ENCODE measurements around the gene MRPL51.

MRPL51 gene

GRCh38 chr12:6536894-6537579, 44.0 kb upstream of the MRPL51 start:
- H3K27me3 ChIP-seq (ENCODE audit: control insufficient read depth in 1 of 2, insufficient read depth in 2 of 2, low read length in 2 of 2), result no peaks in the 10 kb centered on the region
- H3K9me3 ChIP-seq (ENCODE audit: control insufficient read depth in 2 of 2, low read length in 2 of 2), result no peaks in the 10 kb centered on the region
- H3K27ac ChIP-seq (ENCODE audit: low read length), result peak overlapping the region; percentile 93
- peaks cover 32 to 35% of the 10 kb centered on the region in 2 donors for H3K36me3 ChIP-seq (ENCODE audit: control insufficient read depth in 2 of 2, insufficient read depth in 2 of 2, low read length in 2 of 2)
- no peak overlapping the region for H3K4me3 ChIP-seq (ENCODE audit: low read length in 2 of 2)
- peaks cover 80% of the 10 kb centered on the region for H3K4me1 ChIP-seq (ENCODE audit: control insufficient read depth, insufficient read depth, low read length)
- H3K9ac ChIP-seq (ENCODE audit: low read length in 2 of 2), result no peak overlapping the region

- Histone ChIP-seq H3K27me3 (ENCODE audit: control insufficient read depth in 1 of 2, insufficient read depth in 2 of 2, low read length in 2 of 2) (no peaks in the 10 kb centered on the region), H3K36me3 (ENCODE audit: control insufficient read depth in 2 of 2, insufficient read depth in 2 of 2, low read length in 2 of 2) (peaks cover 32 to 35% of the 10 kb centered on the region in 2 donors), H3K9ac (ENCODE audit: low read length in 2 of 2) (peak overlapping the region; percentile 91 to 93), H3K9me3 (ENCODE audit: control insufficient read depth in 2 of 2, low read length in 2 of 2) (no peaks in the 10 kb centered on the region), H3K4me1 (ENCODE audit: control insufficient read depth, insufficient read depth, low read length) (peaks cover 74% of the 10 kb centered on the region), H3K4me3 (ENCODE audit: low read length in 2 of 2) (peak overlapping the region; percentile 71 to 92), H3K27ac (ENCODE audit: low read length) (peak overlapping the region; percentile 93)
Measured at GRCh38 chr12:6535960-6536847, 43.1 kb upstream of the MRPL51 start.

- Histone ChIP-seq H3K36me3 (ENCODE audit: control insufficient read depth in 2 of 2, insufficient read depth in 2 of 2, low read length in 2 of 2) (peaks cover 33 to 35% of the 10 kb centered on the region in 2 donors), H3K9me3 (ENCODE audit: control insufficient read depth in 2 of 2, low read length in 2 of 2) (no peaks in the 10 kb centered on the region), H3K4me3 (ENCODE audit: low read length in 2 of 2) (peak overlapping the region; percentile 71 to 92), H3K9ac (ENCODE audit: low read length in 2 of 2) (peak overlapping the region; percentile 91 to 93), H3K27me3 (ENCODE audit: control insufficient read depth in 1 of 2, insufficient read depth in 2 of 2, low read length in 2 of 2) (no peaks in the 10 kb centered on the region), H3K4me1 (ENCODE audit: control insufficient read depth, insufficient read depth, low read length) (peaks cover 68% of the 10 kb centered on the region), H3K27ac (ENCODE audit: low read length) (peak overlapping the region; percentile 93)
Measured at GRCh38 chr12:6535697-6535946, 42.6 kb upstream of the MRPL51 start.

GRCh38 chr12:6534945-6535696, 42.1 kb upstream of the MRPL51 start:
- H3K27ac ChIP-seq (ENCODE audit: low read length), result peak overlapping the region; percentile 93
- H3K36me3 ChIP-seq (ENCODE audit: control insufficient read depth in 2 of 2, insufficient read depth in 2 of 2, low read length in 2 of 2), result peaks cover 38 to 40% of the 10 kb centered on the region in 2 donors
- no peaks in the 10 kb centered on the region for H3K27me3 ChIP-seq (ENCODE audit: control insufficient read depth in 1 of 2, insufficient read depth in 2 of 2, low read length in 2 of 2)
- H3K4me1 ChIP-seq (ENCODE audit: control insufficient read depth, insufficient read depth, low read length), result peaks cover 63% of the 10 kb centered on the region
- no peaks in the 10 kb centered on the region for H3K9me3 ChIP-seq (ENCODE audit: control insufficient read depth in 2 of 2, low read length in 2 of 2)
- peak overlapping the region; percentile 91 to 93 for H3K9ac ChIP-seq (ENCODE audit: low read length in 2 of 2)
- H3K4me3 ChIP-seq (ENCODE audit: low read length in 2 of 2), result peak overlapping the region; percentile 71 to 92

- H3K4me1 ChIP-seq (ENCODE audit: control insufficient read depth, insufficient read depth, low read length), result peaks cover 58% of the 10 kb centered on the region
- peak overlapping the region; percentile 71 to 92 for H3K4me3 ChIP-seq (ENCODE audit: low read length in 2 of 2)
- H3K9ac ChIP-seq (ENCODE audit: low read length in 2 of 2), result peak overlapping the region; percentile 91 to 93
- H3K27me3 ChIP-seq (ENCODE audit: control insufficient read depth in 1 of 2, insufficient read depth in 2 of 2, low read length in 2 of 2), result no peaks in the 10 kb centered on the region
- no peaks in the 10 kb centered on the region for H3K9me3 ChIP-seq (ENCODE audit: control insufficient read depth in 2 of 2, low read length in 2 of 2)
- H3K36me3 ChIP-seq (ENCODE audit: control insufficient read depth in 2 of 2, insufficient read depth in 2 of 2, low read length in 2 of 2), result peaks cover 36 to 39% of the 10 kb centered on the region in 2 donors
- H3K27ac ChIP-seq (ENCODE audit: low read length), result peak overlapping the region; percentile 93
Measured at GRCh38 chr12:6534695-6534944, 41.6 kb upstream of the MRPL51 start.

GRCh38 chr12:6533923-6534694, 41.0 kb upstream of the MRPL51 start, which contains the start of gene GAPDH:
TSS of gene GAPDH (plus strand) at chr12:6534517. CDS start at chr12:6534833, 316 bp downstream.
- Histone ChIP-seq H3K27me3 (ENCODE audit: control insufficient read depth in 1 of 2, insufficient read depth in 2 of 2, low read length in 2 of 2) (no peaks in the 10 kb centered on the region), H3K9ac (ENCODE audit: low read length in 2 of 2) (peak within 1 kb of the TSS; percentile 91 to 93), H3K4me3 (ENCODE audit: low read length in 2 of 2) (peak within 1 kb of the TSS; percentile 80 to 92), H3K4me1 (ENCODE audit: control insufficient read depth, insufficient read depth, low read length) (peaks cover 57% of the 10 kb centered on the region), H3K27ac (ENCODE audit: low read length) (peak within 1 kb of the TSS; percentile 93), H3K36me3 (ENCODE audit: control insufficient read depth in 2 of 2, insufficient read depth in 2 of 2, low read length in 2 of 2) (peaks cover 36 to 41% of the 10 kb centered on the region in 2 donors), H3K9me3 (ENCODE audit: control insufficient read depth in 2 of 2, low read length in 2 of 2) (no peaks in the 10 kb centered on the region)

- H3K4me3 ChIP-seq (ENCODE audit: low read length in 2 of 2), result peak overlapping the region; percentile 80 to 92
- H3K9me3 ChIP-seq (ENCODE audit: control insufficient read depth in 2 of 2, low read length in 2 of 2), result no peaks in the 10 kb centered on the region
- peaks cover 57% of the 10 kb centered on the region for H3K4me1 ChIP-seq (ENCODE audit: control insufficient read depth, insufficient read depth, low read length)
- peak overlapping the region; percentile 93 for H3K27ac ChIP-seq (ENCODE audit: low read length)
- peak overlapping the region; percentile 79 to 93 for H3K9ac ChIP-seq (ENCODE audit: low read length in 2 of 2)
- H3K36me3 ChIP-seq (ENCODE audit: control insufficient read depth in 2 of 2, insufficient read depth in 2 of 2, low read length in 2 of 2), result peaks cover 38 to 44% of the 10 kb centered on the region in 2 donors
- no peaks in the 10 kb centered on the region for H3K27me3 ChIP-seq (ENCODE audit: control insufficient read depth in 1 of 2, insufficient read depth in 2 of 2, low read length in 2 of 2)
Measured at GRCh38 chr12:6533653-6533922, 40.5 kb upstream of the MRPL51 start.

- H3K36me3 ChIP-seq (ENCODE audit: control insufficient read depth in 2 of 2, insufficient read depth in 2 of 2, low read length in 2 of 2), result peaks cover 37 to 43% of the 10 kb centered on the region in 2 donors
- no peaks in the 10 kb centered on the region for H3K27me3 ChIP-seq (ENCODE audit: control insufficient read depth in 1 of 2, insufficient read depth in 2 of 2, low read length in 2 of 2)
- peak overlapping the region; percentile 93 for H3K27ac ChIP-seq (ENCODE audit: low read length)
- H3K4me3 ChIP-seq (ENCODE audit: low read length in 2 of 2), result peak overlapping the region; percentile 80 to 92
- peak overlapping the region; percentile 79 to 93 for H3K9ac ChIP-seq (ENCODE audit: low read length in 2 of 2)
- H3K9me3 ChIP-seq (ENCODE audit: control insufficient read depth in 2 of 2, low read length in 2 of 2), result no peaks in the 10 kb centered on the region
- H3K4me1 ChIP-seq (ENCODE audit: control insufficient read depth, insufficient read depth, low read length), result peaks cover 52% of the 10 kb centered on the region
Measured at GRCh38 chr12:6532927-6533652, 40.0 kb upstream of the MRPL51 start.

- no peaks in the 10 kb centered on the region for H3K9me3 ChIP-seq (ENCODE audit: control insufficient read depth in 2 of 2, low read length in 2 of 2)
- peaks cover 37 to 44% of the 10 kb centered on the region in 2 donors for H3K36me3 ChIP-seq (ENCODE audit: control insufficient read depth in 2 of 2, insufficient read depth in 2 of 2, low read length in 2 of 2)
- H3K27me3 ChIP-seq (ENCODE audit: control insufficient read depth in 1 of 2, insufficient read depth in 2 of 2, low read length in 2 of 2), result no peaks in the 10 kb centered on the region
- H3K27ac ChIP-seq (ENCODE audit: low read length), result peak overlapping the region; percentile 93
- peak overlapping the region; percentile 79 to 93 for H3K9ac ChIP-seq (ENCODE audit: low read length in 2 of 2)
- H3K4me1 ChIP-seq (ENCODE audit: control insufficient read depth, insufficient read depth, low read length), result peaks cover 44% of the 10 kb centered on the region
- peak overlapping the region; percentile 80 to 92 for H3K4me3 ChIP-seq (ENCODE audit: low read length in 2 of 2)
Measured at GRCh38 chr12:6532051-6532926, 39.2 kb upstream of the MRPL51 start.
